ENCODE results near the gene PSAT1.

The PSAT1 gene

DNA sequence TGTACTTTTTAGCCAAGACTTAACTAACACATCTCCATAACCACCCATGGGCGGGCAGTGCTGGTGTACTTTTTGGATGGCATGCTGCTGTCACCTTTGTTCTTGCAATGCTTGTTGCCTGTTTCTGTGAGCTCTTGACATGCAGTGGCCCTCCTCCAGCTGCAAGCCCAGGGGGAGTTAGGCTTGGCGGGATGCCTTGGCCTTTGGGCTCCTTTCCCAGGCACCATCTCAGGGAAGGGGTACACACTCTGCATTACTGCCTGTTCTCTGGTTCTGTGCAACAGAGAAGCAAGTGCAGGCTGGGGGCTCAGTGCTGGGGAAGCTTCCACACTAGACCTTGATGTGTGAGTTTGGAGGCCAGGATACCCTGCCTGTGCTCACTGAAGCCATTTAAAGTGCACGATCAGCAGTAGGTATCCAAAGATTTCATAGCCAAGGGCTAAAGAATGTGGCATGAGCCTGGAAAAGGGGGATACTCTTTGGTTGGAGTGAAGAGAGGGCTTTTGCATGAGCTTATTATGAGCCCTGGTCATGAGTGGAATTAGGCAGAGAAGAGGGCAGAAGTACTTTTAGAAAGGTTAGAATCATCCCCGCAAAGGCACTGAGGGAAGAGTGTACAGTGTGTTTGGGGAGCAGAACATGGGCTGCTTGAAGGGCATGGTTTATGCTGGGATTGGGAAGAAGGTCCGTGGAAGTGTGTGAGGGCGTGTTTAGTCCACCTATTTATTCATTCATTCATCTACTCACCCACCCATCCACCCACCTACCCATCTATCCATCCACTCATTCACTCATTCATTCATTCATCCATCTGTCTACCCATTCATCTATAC is 22.5 kb downstream of the PSAT1 start:
- no peak for DNase-seq (ENCODE audit: low read depth)

DNA sequence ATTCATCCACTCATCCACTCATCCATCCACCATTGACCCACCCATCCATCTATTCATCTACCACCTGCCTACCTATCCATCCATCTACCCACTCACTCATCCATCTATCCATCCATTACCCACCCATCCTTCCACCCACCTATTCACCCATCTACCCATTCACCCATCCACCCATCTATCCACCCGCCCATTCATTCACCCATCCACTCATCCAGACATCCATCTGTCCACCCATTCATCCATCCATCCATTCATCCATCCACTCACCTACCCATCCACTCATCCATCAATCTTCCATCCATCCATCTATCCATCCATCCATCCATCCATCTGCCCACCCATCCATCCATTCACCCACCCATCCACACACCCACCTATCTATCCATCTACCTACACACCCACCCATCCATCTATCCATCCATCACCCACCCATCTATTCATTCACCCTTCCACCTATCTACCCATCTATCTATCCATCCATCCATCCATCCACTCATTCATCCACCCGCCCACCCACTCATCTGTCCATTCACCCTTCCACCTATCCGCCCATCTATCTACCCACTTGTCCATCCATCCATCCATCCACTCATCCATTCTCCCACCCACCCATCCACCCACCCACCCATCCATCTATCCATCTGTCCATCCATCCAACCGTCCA is 23.2 kb downstream of the PSAT1 start:
- no peak for DNase-seq (ENCODE audit: low read depth)

- DNase-seq (ENCODE audit: low read depth): no peak
These were observed 24.1 kb downstream of the PSAT1 start for GRCh38 chr9:78320875-78321496.

DNA sequence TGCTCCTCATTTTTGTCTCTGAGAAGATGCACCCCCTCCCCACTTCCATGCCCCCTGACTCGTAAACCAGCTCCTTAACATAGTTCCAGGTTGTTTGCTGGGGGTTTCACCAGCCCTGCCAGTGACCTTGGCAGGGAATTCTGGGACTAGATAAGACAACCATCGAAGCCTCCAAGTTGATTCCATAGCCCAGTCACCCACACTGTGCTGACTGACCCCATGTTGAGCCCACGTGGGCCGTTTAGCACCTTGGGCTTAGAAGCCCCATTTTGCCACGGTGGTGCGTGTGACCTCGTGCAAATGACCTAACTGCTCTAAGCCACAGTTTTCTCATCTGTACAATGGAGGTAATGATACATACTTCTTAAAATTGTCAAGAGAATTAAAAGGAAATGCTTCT is 24.6 kb downstream of the PSAT1 start:
- DNase-seq (ENCODE audit: low read depth): no peak

DNA sequence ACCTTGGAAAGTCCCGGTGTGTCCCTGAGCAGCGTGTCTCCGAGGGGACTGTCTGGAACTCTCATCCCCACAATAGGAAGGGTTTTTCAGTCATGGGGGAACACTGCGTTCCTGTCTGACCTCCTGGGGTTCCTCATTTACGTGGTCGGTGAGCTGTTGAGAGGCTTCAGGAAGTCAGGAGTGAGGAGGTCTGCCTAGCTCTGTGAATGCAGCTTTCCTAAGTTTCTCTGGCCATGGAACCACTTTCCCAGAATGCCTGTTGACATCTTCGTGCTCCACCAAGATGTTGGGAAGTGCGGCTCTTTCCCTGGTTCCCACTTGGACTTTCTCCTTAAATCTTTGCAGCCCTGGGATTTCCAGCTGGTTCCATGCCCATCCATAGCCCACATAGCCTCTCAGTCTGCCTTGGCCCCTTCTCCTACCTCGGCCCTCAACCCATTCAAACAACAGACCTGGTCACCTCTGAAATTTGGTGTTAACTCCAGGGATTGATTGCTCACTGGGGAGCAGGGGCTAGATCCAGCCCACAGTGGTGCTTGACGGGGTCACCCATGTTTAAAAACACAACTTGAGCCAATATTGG is 27.2 kb downstream of the PSAT1 start:
- no peak for DNase-seq (ENCODE audit: low read depth)

GRCh38 chr9:78324682-78325081 is 27.8 kb downstream of the PSAT1 start:
- no peak for DNase-seq (ENCODE audit: low read depth)

GRCh38 chr9:78325343-78325742 is 28.4 kb downstream of the PSAT1 start:
- no peak for DNase-seq (ENCODE audit: low read depth)

GRCh38 chr9:78325846-78326360 is 29.0 kb downstream of the PSAT1 start:
- DNase-seq (ENCODE audit: low read depth): no peak

DNA sequence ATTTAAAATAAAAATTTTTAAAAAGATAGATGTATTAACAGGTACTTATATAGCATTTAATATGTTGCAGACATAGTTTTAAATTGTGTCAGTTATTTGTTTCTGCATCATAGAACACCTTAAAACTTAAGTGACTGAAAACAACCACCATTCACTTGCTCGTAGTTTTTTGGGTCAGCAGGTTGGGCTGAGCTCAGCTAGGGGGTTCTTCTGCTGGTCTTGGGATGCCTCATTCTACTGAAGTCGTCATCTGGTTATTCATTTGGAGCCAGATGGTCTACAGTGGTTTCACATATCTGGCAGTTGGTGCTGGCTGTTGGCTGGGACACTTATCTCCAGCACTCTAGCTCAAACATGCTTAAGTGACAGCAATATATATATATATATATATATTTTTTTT is 29.6 kb downstream of the PSAT1 start:
- no peak for DNase-seq (ENCODE audit: low read depth)

DNA sequence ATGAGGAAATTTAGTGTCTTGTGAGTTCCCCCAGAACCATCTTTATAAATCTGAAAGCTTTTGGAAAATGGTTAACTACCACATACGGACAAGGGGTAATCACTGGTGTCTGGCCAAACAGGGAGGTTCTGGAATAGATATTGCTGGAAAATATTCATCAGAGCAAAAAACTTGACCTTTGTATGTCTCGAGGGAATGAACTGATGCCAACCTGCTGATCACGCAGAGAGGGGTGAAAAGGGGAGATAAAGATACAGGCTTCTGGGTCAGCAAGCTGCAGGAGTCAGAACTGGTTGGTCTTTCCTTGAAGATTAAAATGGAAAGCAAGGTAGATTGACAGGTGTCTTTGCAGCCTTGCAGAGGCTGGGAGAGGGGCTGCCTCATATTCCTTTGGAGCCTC is 35.5 kb downstream of the PSAT1 start:
- no peak for DNase-seq (ENCODE audit: low read depth)

GRCh38 chr9:78348848-78349247 is 51.9 kb downstream of the PSAT1 start:
- no peak for DNase-seq (ENCODE audit: low read depth)

- no peak for DNase-seq (ENCODE audit: low read depth)
These were observed 54.9 kb downstream of the PSAT1 start for GRCh38 chr9:78351816-78352215.

DNA sequence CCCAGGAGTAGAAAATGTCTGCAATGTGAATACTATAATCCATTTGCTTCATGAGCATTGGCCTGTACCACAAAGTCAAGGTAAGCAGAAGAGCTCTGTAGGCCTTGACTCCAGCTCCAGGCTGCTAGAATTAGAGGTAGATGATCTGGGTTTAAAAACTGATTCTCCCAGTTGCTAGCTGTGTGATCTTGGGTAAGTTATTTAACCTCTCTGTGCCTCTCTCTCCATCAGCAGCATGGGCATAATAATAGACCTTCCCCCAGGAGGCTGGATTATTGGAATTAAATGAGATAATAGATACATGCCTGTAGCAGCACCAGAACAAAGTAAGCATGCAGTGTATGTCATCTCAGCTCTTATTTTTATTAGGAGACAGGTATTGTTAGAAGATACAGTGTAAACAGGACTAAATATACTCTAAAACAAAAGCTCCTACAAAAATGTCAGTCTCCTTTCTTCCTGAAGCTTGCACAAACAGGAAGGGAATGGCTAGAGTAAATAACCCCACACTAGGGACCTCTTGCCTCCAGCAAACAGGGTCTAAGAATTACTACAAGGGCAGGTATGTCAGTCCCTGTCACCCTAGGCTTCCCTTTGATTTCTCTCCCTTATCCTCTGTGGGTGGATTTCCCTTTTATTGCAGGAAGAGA is 57.5 kb downstream of the PSAT1 start:
- no peak for DNase-seq (ENCODE audit: low read depth)

DNA sequence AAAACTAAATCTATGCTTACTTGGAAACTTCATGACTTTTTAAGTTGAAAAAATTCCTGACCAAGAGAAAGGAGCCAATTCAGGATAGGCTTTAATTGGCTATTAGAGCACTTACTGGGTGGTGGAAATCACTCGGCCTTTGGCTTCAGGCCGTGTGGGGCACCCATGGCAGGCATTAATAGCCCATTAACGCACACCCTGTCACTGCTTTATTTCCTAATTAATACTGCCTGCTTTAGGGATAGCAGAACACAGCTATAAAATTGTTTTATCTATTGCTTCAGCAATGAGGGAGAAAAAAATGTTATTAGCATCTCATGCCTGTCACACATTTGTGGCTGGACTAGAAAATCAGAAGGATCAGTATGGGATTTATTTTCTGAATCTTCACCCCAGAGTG is 58.1 kb downstream of the PSAT1 start:
- DNase-seq (ENCODE audit: low read depth): no peak

DNA sequence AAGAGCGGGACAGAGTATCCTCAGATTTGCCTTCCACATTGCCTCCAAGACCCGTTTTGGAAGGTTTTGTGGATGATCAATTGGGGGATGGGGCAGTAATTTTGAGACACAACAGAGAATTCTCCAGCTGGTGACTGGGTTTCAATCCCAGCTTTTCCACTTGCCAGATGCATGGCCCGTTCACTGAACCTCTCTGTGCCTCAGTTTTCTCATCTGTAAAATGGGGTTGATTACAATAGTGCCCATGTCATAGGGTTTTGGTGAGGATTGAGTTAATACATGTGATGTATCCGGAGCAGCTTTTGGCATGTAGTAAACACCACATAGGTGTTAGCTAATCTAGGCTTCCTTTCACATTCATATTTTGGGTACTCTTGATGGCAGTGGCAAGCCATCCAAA is 59.7 kb downstream of the PSAT1 start:
- no peak for DNase-seq (ENCODE audit: low read depth)

GRCh38 chr9:78357165-78357873 is 60.4 kb downstream of the PSAT1 start:
- DNase-seq (ENCODE audit: low read depth): no peak

DNA sequence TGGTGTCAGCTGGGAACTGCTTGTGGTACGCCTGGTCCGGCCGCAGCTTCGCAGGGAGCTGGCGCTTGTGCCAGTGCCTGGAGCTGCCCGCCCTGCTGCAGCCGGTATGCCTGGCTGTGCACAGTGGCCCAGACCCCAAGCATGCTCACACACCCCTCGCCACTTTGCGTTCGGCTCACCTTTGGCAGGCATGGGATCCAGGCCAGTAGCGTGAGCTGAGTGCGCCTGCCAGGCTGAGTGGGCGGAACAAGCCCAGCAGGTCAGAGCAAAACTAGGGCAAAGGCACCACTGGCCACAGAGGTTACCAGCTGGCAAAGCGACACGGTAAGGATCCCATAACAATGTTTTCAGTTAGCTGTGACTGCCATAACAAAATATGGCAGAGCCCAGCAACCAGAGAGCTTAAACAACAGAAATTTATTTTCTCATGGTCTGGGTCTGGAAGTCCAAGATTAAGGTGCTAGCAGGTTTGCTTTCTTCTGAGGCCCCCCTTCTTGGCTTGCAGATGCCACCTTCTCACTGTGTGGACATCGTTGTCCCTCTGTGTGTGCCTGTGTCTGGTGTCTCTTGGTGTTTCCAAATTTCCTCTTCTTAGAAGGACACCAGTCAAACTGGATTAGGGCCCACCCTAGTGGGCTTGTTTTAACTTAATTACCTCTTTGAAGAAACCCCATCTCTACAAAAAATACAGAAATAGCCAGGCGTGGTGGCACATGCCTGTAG is 61.6 kb downstream of the PSAT1 start:
- no peak for DNase-seq (ENCODE audit: low read depth)

DNA sequence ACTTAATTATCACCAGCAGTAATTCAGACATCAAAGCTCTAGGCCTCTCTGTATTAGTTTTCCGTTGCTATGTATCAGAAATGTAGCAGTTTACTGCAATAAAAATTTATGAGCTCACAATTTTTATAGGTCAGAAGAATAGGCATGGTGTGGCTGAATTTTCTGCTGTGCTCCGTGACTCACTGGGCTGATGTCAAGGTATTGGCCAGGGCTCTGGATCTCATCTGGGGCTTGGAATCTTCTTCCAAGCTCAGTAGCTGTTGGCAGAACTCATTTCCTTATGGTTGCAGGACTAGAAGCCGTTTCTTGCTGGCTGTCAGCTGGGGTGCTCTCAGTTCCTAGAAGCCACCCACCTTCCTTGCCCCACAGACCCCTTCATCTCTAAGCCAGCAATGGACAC is 66.3 kb downstream of the PSAT1 start:
- DNase-seq (ENCODE audit: low read depth): peak; percentile 33

GRCh38 chr9:78365748-78366697 is 69.1 kb downstream of the PSAT1 start:
- peak; percentile 55 for DNase-seq (ENCODE audit: low read depth)

DNA sequence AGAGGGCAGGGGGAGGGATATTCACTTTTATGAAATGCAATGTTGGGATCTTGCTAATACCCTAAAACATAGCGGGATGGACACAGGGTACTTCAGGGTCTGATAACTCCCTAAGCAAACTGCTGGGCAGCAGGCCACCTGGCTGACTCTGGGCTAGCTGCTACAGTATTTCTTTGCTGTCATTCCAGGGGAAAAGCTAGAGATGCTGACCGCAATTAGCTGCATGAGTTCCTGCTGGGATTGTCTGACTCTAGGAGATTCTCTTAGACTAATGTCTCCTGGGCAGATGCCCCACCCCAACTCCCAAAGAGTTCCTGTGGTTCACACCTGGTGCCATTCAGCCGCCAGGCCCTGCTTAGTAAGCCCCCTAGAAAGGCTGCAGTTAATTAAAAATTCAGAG is 69.9 kb downstream of the PSAT1 start:
- no peak for DNase-seq (ENCODE audit: low read depth)
